Measurements from ENCODE around the gene SNRPF.

SNRPF gene

GRCh38 chr12:95887311-95887710, 28.6 kb downstream of the SNRPF start:
- Histone ChIP-seq H3K27me3 (ENCODE audit: control insufficient read depth, insufficient read depth, low read length) (no peaks in the 10 kb centered on the region), H3K4me3 (ENCODE audit: low read depth, low read length) (no peak overlapping the region), H3K4me1 (ENCODE audit: control insufficient read depth, insufficient read depth, low read length) (no peaks in the 10 kb centered on the region), H3K27ac (ENCODE audit: low read depth, low read length) (no peak overlapping the region), H3K9ac (ENCODE audit: low read depth, low read length) (no peak overlapping the region), H3K9me3 (ENCODE audit: control insufficient read depth, insufficient read depth, low read length) (no peaks in the 10 kb centered on the region), H3K36me3 (ENCODE audit: control insufficient read depth, insufficient read depth, low read length) (no peaks in the 10 kb centered on the region)

GRCh38 chr12:95890958-95891357, 32.2 kb downstream of the SNRPF start:
- H3K27ac ChIP-seq (ENCODE audit: low read depth, low read length) = no peak overlapping the region
- H3K4me1 ChIP-seq (ENCODE audit: control insufficient read depth, insufficient read depth, low read length) = no peaks in the 10 kb centered on the region
- H3K36me3 ChIP-seq (ENCODE audit: control insufficient read depth, insufficient read depth, low read length) = no peaks in the 10 kb centered on the region
- no peak overlapping the region for H3K9ac ChIP-seq (ENCODE audit: low read depth, low read length)
- H3K4me3 ChIP-seq (ENCODE audit: low read depth, low read length) = no peak overlapping the region
- H3K27me3 ChIP-seq (ENCODE audit: control insufficient read depth, insufficient read depth, low read length) = no peaks in the 10 kb centered on the region
- H3K9me3 ChIP-seq (ENCODE audit: control insufficient read depth, insufficient read depth, low read length) = no peaks in the 10 kb centered on the region

- no peak overlapping the region for H3K27ac ChIP-seq (ENCODE audit: low read depth, low read length)
- no peak overlapping the region for H3K4me3 ChIP-seq (ENCODE audit: low read depth, low read length)
- H3K27me3 ChIP-seq (ENCODE audit: control insufficient read depth, insufficient read depth, low read length) = no peaks in the 10 kb centered on the region
- no peaks in the 10 kb centered on the region for H3K36me3 ChIP-seq (ENCODE audit: control insufficient read depth, insufficient read depth, low read length)
- H3K4me1 ChIP-seq (ENCODE audit: control insufficient read depth, insufficient read depth, low read length) = no peaks in the 10 kb centered on the region
- no peak overlapping the region for H3K9ac ChIP-seq (ENCODE audit: low read depth, low read length)
- no peaks in the 10 kb centered on the region for H3K9me3 ChIP-seq (ENCODE audit: control insufficient read depth, insufficient read depth, low read length)
Observed at GRCh38 chr12:95896846-95897245, 38.1 kb downstream of the SNRPF start.

GRCh38 chr12:95898081-95898480, 39.3 kb downstream of the SNRPF start:
- Histone ChIP-seq H3K9ac (ENCODE audit: low read depth, low read length) (no peak overlapping the region), H3K9me3 (ENCODE audit: control insufficient read depth, insufficient read depth, low read length) (0 out of 2 replicates have a peak, but pooled peaks cover under 1% of the 10 kb centered on the region), H3K27ac (ENCODE audit: low read depth, low read length) (no peak overlapping the region), H3K27me3 (ENCODE audit: control insufficient read depth, insufficient read depth, low read length) (no peaks in the 10 kb centered on the region), H3K4me1 (ENCODE audit: control insufficient read depth, insufficient read depth, low read length) (no peaks in the 10 kb centered on the region), H3K36me3 (ENCODE audit: control insufficient read depth, insufficient read depth, low read length) (no peaks in the 10 kb centered on the region), H3K4me3 (ENCODE audit: low read depth, low read length) (no peak overlapping the region)

GRCh38 chr12:95908573-95908972, 49.8 kb downstream of the SNRPF start:
- no peaks in the 10 kb centered on the region for H3K9me3 ChIP-seq (ENCODE audit: control insufficient read depth, insufficient read depth, low read length)
- no peaks in the 10 kb centered on the region for H3K36me3 ChIP-seq (ENCODE audit: control insufficient read depth, insufficient read depth, low read length)
- no peak overlapping the region for H3K27ac ChIP-seq (ENCODE audit: low read depth, low read length)
- H3K4me1 ChIP-seq (ENCODE audit: control insufficient read depth, insufficient read depth, low read length) = no peaks in the 10 kb centered on the region
- H3K9ac ChIP-seq (ENCODE audit: low read depth, low read length) = no peak overlapping the region
- no peak overlapping the region for H3K4me3 ChIP-seq (ENCODE audit: low read depth, low read length)
- no peaks in the 10 kb centered on the region for H3K27me3 ChIP-seq (ENCODE audit: control insufficient read depth, insufficient read depth, low read length)

- Histone ChIP-seq H3K4me1 (ENCODE audit: control insufficient read depth, insufficient read depth, low read length) (no peaks in the 10 kb centered on the region), H3K27ac (ENCODE audit: low read depth, low read length) (no peak overlapping the region), H3K9me3 (ENCODE audit: control insufficient read depth, insufficient read depth, low read length) (no peaks in the 10 kb centered on the region), H3K27me3 (ENCODE audit: control insufficient read depth, insufficient read depth, low read length) (no peaks in the 10 kb centered on the region), H3K36me3 (ENCODE audit: control insufficient read depth, insufficient read depth, low read length) (no peaks in the 10 kb centered on the region), H3K4me3 (ENCODE audit: low read depth, low read length) (no peak overlapping the region), H3K9ac (ENCODE audit: low read depth, low read length) (no peak overlapping the region)
Observed at GRCh38 chr12:95909871-95910270, 51.1 kb downstream of the SNRPF start.
